GM10248 (cell line): Measurements from ENCODE around the gene ABCA3.

Experiments used
- CTCF ChIA-PET: fragments of 300-600 bp; sonication (Branson Sonifier 250); formaldehyde crosslinking; extraction: SDS; loops from one replicate; lab custom pipeline; 2021; ENCODE audit warnings: antibody characterized with exemption; lab: Yijun Ruan, JAX
- POLR2A ChIA-PET: fragments of 350-650 bp; sonication (Branson Sonifier 250); formaldehyde crosslinking; extraction: SDS; loops from one replicate; lab custom pipeline; 2020; ENCODE audit warnings: antibody characterized with exemption; lab: Yijun Ruan, JAX
- DNase-seq: peaks from one replicate; pipeline ENCODE4 v3.0.0; 2012; ENCODE audit errors: extremely low spot score
- TF ChIP-seq, protein P1 (sequence below): IDR thresholded peaks from 2 replicates; pipeline ENCODE4 v1.5.1; 2012; ENCODE audit warnings: mild to moderate bottlenecking, low read depth; ENCODE audit errors: extremely low read depth, missing control alignments, control extremely low read depth

The ABCA3 gene

DNA sequence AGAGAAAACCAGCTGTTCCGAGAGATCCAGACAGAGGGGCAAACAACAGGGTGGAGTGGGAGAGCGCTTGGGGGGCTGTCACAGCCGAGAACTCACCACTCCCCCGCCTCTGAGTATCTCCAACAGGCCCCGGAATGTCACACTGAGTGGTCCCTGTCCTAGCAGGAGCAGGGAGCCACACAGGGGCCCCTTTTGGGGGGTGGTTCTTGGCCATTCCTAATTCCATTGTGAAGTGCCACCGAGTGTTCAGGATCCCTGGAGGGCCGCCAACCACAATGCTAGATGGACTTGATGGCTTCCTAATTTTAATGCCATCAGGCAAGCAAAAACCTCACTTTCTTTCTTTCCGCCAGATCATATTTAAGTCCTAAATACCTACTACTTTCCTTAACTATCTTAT is 16.8 kb downstream of the ABCA3 start:
- TF ChIP-seq, protein P1, sequence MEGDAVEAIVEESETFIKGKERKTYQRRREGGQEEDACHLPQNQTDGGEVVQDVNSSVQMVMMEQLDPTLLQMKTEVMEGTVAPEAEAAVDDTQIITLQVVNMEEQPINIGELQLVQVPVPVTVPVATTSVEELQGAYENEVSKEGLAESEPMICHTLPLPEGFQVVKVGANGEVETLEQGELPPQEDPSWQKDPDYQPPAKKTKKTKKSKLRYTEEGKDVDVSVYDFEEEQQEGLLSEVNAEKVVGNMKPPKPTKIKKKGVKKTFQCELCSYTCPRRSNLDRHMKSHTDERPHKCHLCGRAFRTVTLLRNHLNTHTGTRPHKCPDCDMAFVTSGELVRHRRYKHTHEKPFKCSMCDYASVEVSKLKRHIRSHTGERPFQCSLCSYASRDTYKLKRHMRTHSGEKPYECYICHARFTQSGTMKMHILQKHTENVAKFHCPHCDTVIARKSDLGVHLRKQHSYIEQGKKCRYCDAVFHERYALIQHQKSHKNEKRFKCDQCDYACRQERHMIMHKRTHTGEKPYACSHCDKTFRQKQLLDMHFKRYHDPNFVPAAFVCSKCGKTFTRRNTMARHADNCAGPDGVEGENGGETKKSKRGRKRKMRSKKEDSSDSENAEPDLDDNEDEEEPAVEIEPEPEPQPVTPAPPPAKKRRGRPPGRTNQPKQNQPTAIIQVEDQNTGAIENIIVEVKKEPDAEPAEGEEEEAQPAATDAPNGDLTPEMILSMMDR = no peak
- CTCF ChIA-PET = interaction anchor here (1.3 kb wide), 1 partner anchor 16 kb away, joined by 3 read pairs; no protein-coding TSS in a partner anchor
- DNase-seq = no peak
- POLR2A ChIA-PET = interaction anchor here (0.6 kb wide), 1 partner anchor 883 kb away, joined by 3 read pairs; no protein-coding TSS in a partner anchor

DNA sequence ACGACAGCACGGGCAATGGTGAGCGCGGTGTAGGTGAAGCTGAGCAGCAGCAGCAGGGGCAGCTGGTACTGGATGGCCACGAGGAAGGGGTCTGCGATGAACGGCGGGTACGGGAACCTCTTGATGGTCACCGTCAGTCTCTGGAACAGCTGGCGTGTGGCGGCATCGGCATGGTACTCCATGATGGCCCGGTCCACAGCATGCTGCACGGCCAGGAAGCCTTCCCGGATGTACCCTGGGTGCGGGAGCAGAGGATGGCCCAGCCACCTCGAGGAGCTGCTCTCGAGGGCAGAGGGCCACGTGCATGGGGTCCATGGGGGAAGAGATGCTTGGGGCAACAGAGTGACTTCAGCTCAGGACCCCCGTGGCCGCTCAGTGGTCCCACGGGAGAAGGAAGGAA is 20.9 kb downstream of the ABCA3 start:
- POLR2A ChIA-PET = no interaction called here
- CTCF ChIA-PET = interaction anchor here (1.1 to 1.8 kb wide), 2 partner anchors 18 to 21 kb away, joined by 3 to 4 read pairs; partner anchors contain the start of gene ABCA3
- TF ChIP-seq, protein P1 = no peak
- no peak for DNase-seq

DNA sequence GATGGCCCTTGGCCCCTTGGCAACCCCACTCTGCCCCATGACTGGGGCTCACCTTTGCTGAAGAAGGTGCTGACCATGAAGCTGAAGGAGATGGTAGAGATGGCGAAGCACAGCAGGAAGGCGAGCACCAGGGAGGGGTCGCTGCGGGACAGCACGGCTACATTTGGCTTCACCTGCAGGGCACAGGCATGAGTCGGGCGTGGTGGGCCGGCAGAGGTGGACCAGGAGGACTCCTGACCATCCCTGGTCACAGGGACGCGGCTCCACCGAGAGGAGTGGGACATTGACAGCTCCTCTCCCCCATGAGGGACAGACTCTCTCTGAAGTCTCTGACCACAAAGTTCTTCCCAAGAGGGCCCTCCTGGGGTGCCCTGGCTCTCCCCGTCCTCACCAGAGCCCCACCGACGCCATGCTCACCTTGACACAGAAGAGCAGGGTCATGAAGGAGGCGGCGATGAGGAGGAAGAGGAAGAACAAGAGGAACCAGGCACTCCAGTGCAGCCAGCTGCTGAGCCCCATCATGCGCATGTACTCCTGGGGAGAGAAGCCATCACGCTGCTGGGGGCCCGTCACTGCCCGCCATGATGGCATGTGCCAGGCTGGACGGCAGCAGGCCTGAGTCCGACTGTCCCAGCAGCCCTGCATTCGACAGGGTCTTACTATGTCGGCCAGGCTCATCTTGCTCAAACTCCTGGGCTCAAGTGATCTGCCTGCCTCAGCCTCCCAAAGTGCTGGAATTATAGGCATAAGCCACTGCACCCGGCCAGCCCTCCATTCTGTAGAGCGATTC is 23.1 kb downstream of the ABCA3 start:
- ChIA-PET CTCF (interaction anchor here (1.6 to 1.9 kb wide), 2 partner anchors 20 to 23 kb away, joined by 3 to 5 read pairs; partner anchors contain the start of gene ABCA3), POLR2A (interaction anchor here (0.6 kb wide), 1 partner anchor 124 kb away, joined by 3 read pairs; no protein-coding TSS in a partner anchor)
- DNase-seq = no peak
- TF ChIP-seq, protein P1 = no peak

DNA sequence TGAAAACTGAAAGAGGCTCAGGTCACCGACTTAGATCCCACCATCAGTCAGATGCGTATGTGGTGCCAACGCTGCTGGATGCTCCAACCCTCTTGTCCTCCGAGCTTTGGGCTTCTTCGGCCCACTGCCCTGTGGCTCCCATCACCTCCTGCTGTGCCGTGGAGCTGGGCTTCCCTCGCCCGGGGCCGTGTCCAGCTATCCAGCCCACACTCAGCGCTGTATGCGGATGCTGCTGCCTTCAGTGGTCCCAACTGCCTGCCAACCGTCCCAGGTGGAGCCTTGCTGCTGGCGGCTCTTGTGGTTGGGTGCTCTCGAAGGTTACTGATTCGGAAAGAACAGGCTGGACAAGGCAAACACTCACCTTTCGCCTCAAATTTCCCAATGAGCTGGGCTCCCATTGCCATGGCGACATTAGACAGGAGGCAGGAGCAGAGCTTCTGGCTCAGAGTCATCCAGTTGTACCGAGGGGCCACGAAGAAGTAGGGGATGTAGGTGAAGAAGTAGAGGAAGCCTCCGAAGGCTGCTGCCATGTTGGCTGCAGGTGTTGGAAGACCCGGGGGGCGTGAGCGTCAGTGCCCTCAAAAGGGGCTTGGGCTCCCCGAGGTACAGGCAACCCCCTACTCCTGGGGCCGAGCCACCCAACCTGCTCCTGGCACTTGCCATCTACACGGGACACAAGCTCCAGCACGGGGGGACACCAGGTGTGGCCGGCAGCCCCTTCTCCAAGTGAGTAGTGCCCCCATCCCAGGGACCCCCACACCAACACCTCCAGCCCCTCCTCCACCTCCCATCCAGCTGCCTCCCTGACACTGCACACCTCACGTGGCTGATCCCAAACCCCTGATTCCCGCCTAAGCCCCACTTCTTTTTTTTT is 32.2 kb downstream of the ABCA3 start:
- POLR2A ChIA-PET = no interaction called here
- DNase-seq = no peak
- CTCF ChIA-PET = no interaction called here
- TF ChIP-seq, protein P1 = no peak

DNA sequence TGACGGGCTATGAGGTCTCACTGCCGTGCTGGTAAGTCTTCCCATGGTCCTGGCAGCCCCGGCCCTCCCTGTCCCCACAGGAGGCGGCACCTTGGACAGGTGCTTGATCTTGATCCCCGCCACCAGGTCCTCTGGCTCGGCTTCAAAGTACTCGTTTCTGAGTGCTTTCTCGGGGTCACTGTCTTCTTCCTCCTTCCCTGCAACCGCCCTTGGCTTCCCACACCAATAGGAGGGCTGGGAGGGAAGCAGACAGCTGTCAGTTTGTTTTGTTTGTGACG is 40.7 kb downstream of the ABCA3 start:
- TF ChIP-seq, protein P1 = no peak
- DNase-seq = no peak
- ChIA-PET CTCF (no interaction called here), POLR2A (no interaction called here)

DNA sequence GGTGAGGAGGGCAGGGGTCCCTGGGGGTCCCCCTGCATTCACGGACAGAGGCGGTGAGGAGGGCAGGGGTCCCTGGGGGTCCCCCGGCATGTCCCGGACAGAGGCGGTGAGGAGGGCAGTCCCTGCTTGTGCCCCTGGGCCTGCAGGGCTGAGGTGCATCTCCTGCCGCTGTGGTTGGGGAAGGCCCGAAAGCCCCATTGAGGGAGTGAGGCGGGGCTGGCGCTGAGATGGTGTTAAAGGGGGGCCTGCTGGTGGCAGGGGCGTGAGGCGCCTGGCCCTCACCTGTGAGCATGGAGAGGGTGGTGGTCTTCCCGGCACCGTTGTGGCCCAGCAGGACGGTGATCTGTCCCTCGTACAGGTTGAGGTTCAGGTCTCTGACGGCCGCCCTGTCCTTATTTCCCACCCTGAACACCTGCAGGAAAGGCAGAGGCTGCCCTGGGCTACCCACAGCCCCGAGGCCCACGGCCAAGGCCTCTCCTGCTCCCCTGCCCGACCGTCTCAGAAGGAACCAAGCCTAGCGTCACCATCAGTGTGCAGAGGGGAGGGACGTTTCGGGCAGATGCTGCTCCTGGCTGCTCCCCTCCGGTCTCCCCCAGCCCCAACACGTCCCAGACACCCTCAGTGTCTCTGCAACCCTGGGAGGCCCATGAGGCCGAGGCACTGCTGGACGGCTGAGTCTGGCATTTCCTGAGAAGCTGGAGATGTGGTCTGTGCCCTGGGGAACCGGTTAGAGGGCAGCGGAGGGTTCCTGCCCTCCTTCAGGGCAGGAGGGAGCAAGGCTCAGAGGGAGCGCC is 41.2 kb downstream of the ABCA3 start:
- TF ChIP-seq, protein P1 = no peak
- DNase-seq = no peak
- POLR2A ChIA-PET = no interaction called here
- CTCF ChIA-PET = interaction anchor here (1.1 to 3.3 kb wide), 3 partner anchors 29 to 202 kb away, joined by 3 to 10 read pairs (median 5); no protein-coding TSS in a partner anchor
